ENCODE measurements around the gene TPM2. TPM values are rescaled to one million over a fixed set of nuclear protein-coding genes. Genes with fewer than 3 reads are reported as not detected.

TPM2 gene
- total and polyA plus RNA-seq, 2 donors from 2014 or later = 218 to 287 TPM

DNA sequence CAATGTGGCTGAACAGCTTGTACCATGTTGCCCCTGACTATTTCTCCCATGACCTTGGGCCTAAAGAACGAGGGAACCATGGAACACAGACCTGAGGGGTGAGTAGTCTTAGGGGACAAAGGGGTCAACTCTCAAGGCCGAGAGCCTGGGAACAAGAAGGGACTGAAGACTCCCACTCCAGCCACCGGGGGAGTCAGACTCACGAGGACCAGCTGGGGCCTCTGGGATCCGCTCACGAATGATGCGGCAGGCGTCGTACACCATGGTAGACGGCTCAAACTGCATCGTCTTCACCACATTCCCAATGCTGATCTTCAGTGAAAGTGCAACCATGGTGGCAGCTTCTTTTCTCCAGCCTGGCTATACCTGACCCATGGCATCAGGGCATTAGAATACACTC is 35.6 kb upstream of the TPM2 start:
- intact Hi-C loops (cut with DNase I) = no loop called here
- Histone ChIP-seq H3K9me3 (ENCODE audit: control insufficient read depth in 2 of 3, insufficient read depth in 1 of 3, low read length in 3 of 3) (no peaks in the 10 kb centered on the region), H3K9ac (ENCODE audit: low read length in 3 of 3) (no peak overlapping the region), H3K27ac (ENCODE audit: low read depth in 2 of 2, low read length in 2 of 2) (no peak overlapping the region), H3K4me1 (ENCODE audit: control insufficient read depth in 2 of 3, insufficient read depth in 2 of 3, low read depth in 1 of 3, low read length in 3 of 3) (peaks cover 3 to 40% (median 35%) of the 10 kb centered on the region in 3 donors), H3K4me3 (ENCODE audit: low read length in 3 of 3) (no peak overlapping the region), H3K36me3 (ENCODE audit: control insufficient read depth in 2 of 3, insufficient read depth in 3 of 3, low read length in 3 of 3) (peaks cover 21 to 49% (median 39%) of the 10 kb centered on the region in 3 donors), H3K27me3 (ENCODE audit: control insufficient read depth, insufficient read depth, low read length) (no peaks in the 10 kb centered on the region)
- DNase-seq (no peak), FAIRE-seq (no peak)
- no peak for TF ChIP-seq CTCF (IDR thresholded peaks at IDR 0.05; ENCODE audit: borderline replicate concordance, extremely low read depth, insufficient read depth)

DNA sequence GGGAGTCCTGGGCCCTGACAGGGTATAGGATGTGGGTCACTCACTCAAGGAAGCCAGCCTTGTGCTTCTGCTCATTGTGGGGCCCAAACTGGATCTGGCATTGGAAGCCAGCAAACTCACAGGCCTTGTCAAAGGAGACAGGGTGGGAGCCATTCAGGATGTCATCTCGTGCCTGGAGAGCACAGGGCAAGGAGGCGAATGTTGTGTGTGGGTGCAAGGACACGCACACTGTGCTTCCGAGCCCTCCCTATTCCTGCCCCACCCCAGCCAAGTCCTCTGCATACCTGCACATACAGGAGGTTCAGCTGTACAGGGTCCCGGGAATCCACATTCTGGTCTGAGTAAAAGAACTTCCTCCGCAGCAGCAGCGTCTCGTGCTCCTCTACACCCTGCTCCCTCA is 34.2 kb upstream of the TPM2 start:
- Histone ChIP-seq H3K36me3 (ENCODE audit: control insufficient read depth in 2 of 3, insufficient read depth in 3 of 3, low read length in 3 of 3) (peaks cover 29 to 64% (median 54%) of the 10 kb centered on the region in 3 donors), H3K4me3 (ENCODE audit: low read length in 3 of 3) (no peak overlapping the region), H3K27ac (ENCODE audit: low read depth in 2 of 2, low read length in 2 of 2) (no peak overlapping the region), H3K9me3 (ENCODE audit: control insufficient read depth in 2 of 3, insufficient read depth in 1 of 3, low read length in 3 of 3) (no peaks in the 10 kb centered on the region), H3K9ac (ENCODE audit: low read length in 3 of 3) (no peak overlapping the region), H3K4me1 (ENCODE audit: control insufficient read depth in 2 of 3, insufficient read depth in 2 of 3, low read depth in 1 of 3, low read length in 3 of 3) (peaks cover 2 to 26% (median 21%) of the 10 kb centered on the region in 3 donors), H3K27me3 (ENCODE audit: control insufficient read depth, insufficient read depth, low read length) (no peaks in the 10 kb centered on the region)
- intact Hi-C loops (cut with DNase I) = no loop called here
- no peak for FAIRE-seq
- no peak for DNase-seq
- TF ChIP-seq CTCF (IDR thresholded peaks at IDR 0.05; ENCODE audit: borderline replicate concordance, extremely low read depth, insufficient read depth) = no peak

DNA sequence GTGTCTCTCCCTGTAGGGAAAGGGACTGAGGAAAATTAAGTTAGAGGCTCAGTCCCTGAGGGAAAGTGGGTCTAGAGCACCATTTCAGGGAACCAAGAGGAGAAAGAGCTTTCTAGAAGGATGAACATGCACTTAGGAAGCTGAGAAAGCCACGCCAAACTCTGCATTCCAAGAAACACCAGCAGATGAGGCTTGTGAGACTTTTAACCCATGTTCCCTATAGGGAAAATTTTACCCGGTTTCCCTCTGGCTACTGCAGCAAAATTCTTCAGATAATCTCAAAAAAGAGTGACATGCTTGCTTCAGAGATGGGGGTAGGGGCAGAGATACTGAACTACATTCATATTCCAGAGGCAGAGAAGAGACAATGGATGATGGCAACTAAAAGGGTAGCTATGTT is 33.7 kb upstream of the TPM2 start:
- Histone ChIP-seq H3K27me3 (ENCODE audit: control insufficient read depth, insufficient read depth, low read length) (no peaks in the 10 kb centered on the region), H3K36me3 (ENCODE audit: control insufficient read depth in 2 of 3, insufficient read depth in 3 of 3, low read length in 3 of 3) (peaks cover 29 to 68% (median 59%) of the 10 kb centered on the region in 3 donors), H3K27ac (ENCODE audit: low read depth in 2 of 2, low read length in 2 of 2) (no peak overlapping the region), H3K9ac (ENCODE audit: low read length in 3 of 3) (no peak overlapping the region), H3K4me3 (ENCODE audit: low read length in 3 of 3) (no peak overlapping the region), H3K9me3 (ENCODE audit: control insufficient read depth in 2 of 3, insufficient read depth in 1 of 3, low read length in 3 of 3) (no peaks in the 10 kb centered on the region), H3K4me1 (ENCODE audit: control insufficient read depth in 2 of 3, insufficient read depth in 2 of 3, low read depth in 1 of 3, low read length in 3 of 3) (peaks cover 2 to 21% (median 18%) of the 10 kb centered on the region in 3 donors)
- no peak for TF ChIP-seq CTCF (IDR thresholded peaks at IDR 0.05; ENCODE audit: borderline replicate concordance, extremely low read depth, insufficient read depth)
- DNase-seq = no peak
- no peak for FAIRE-seq
- intact Hi-C loops (cut with DNase I) = no loop called here

- Histone ChIP-seq H3K36me3 (ENCODE audit: control insufficient read depth in 2 of 3, insufficient read depth in 3 of 3, low read length in 3 of 3) (peaks cover 32 to 99% (median 88%) of the 10 kb centered on the region in 3 donors), H3K27ac (ENCODE audit: low read depth in 2 of 2, low read length in 2 of 2) (no peak overlapping the region), H3K4me3 (ENCODE audit: low read length in 3 of 3) (no peak overlapping the region), H3K4me1 (ENCODE audit: control insufficient read depth in 2 of 3, insufficient read depth in 2 of 3, low read depth in 1 of 3, low read length in 3 of 3) (no peaks in the 10 kb centered on the region), H3K9me3 (ENCODE audit: control insufficient read depth in 2 of 3, insufficient read depth in 1 of 3, low read length in 3 of 3) (no peaks in the 10 kb centered on the region), H3K9ac (ENCODE audit: low read length in 3 of 3) (no peak overlapping the region), H3K27me3 (ENCODE audit: control insufficient read depth, insufficient read depth, low read length) (no peaks in the 10 kb centered on the region)
- FAIRE-seq (no peak), DNase-seq (no peak)
- no peak for TF ChIP-seq CTCF (IDR thresholded peaks at IDR 0.05; ENCODE audit: borderline replicate concordance, extremely low read depth, insufficient read depth)
- intact Hi-C loops (cut with DNase I) = no loop called here
Observed at GRCh38 chr9:35719546-35719945, 29.8 kb upstream of the TPM2 start.

All from kidney (tissue), 14 donors.